Sigmoid colon (tissue), 3 donors: ENCODE data around the gene PSPN.

Source experiments
- CTCF ChIP-seq, 4 experiments: fragments of 450-650 bp in 3 of 4; fragments of 200-600 bp in 1 of 4; IDR thresholded peaks; one replicate each; pipeline ENCODE4 v1.5.1; 2016 to 2019; ENCODE audit warnings: antibody characterized with exemption in 4 of 4, mild to moderate bottlenecking in 3 of 4, moderate library complexity in 2 of 4
- POLR2A ChIP-seq, 2 donors: fragments of 450-650 bp; IDR thresholded peaks; one replicate each; pipeline ENCODE4 v1.6.1; 2016; ENCODE audit warnings: antibody characterized with exemption in 2 of 2, mild to moderate bottlenecking in 2 of 2, moderate library complexity in 2 of 2

GRCh38 chr19:6412061-6412446 is 36.3 kb upstream of the PSPN start:
- TF ChIP-seq POLR2A (IDR thresholded peaks at IDR 0.05) = no peak
- TF ChIP-seq CTCF (IDR thresholded peaks at IDR 0.05) = no peak
